HEK293 (cell line): Measurements from ENCODE around the gene ANP32A.

ENCODE experiments used
- CTCF ChIA-PET: fragments of 350-600 bp; formaldehyde crosslinking; extraction: SDS; loops from one replicate; lab custom pipeline; 2021; ENCODE audit warnings: antibody characterized with exemption; lab: Yijun Ruan, JAX
- POLR2A ChIA-PET: fragments of 300-600 bp; formaldehyde crosslinking; extraction: SDS; loops from one replicate; lab custom pipeline; 2020; ENCODE audit warnings: antibody characterized with exemption, inconsistent platforms; lab: Yijun Ruan, JAX
- H3K27ac ChIP-seq: fragments of 200-500 bp; sonication (Bioruptor generic); 2 replicates; pipeline ENCODE4 v1.5.1; 2014; ENCODE audit warnings: low read depth, low read length, control low read depth, inconsistent platforms; ENCODE audit errors: extremely low read depth
- H3K36me3 ChIP-seq, 2 experiments: fragments of 200-500 bp in 1 of 2; sonication (Bioruptor generic) in 1 of 2; 1 replicate in 1 of 2; 2 replicates in 1 of 2; pipeline ENCODE4 v1.5.1; 2014 to 2017; ENCODE audit warnings: inconsistent platforms in 2 of 2, low read length in 2 of 2; ENCODE audit not compliant: control insufficient read depth in 2 of 2, insufficient read depth in 1 of 2
- H3K4me1 ChIP-seq: fragments of 200-500 bp; sonication (Bioruptor generic); 2 replicates; pipeline ENCODE4 v1.5.1; 2014; ENCODE audit warnings: mild to moderate bottlenecking, low read length, inconsistent platforms; ENCODE audit not compliant: control insufficient read depth, insufficient read depth
- H3K4me3 ChIP-seq: 2 replicates; pipeline ENCODE4 v1.5.1; 2011; ENCODE audit warnings: low read depth, mild to moderate bottlenecking, control low read depth, low read length, moderate library complexity
- H3K9me3 ChIP-seq: fragments of 200-500 bp; sonication (Bioruptor generic); 2 replicates; pipeline ENCODE4 v1.5.1; 2014; ENCODE audit warnings: low read depth, low read length, inconsistent platforms; ENCODE audit not compliant: control insufficient read depth, insufficient read depth
- KLF1 ChIP-seq: fragments of 450-650 bp; formaldehyde crosslinking; IDR thresholded peaks from 2 replicates; pipeline ENCODE4 v1.5.1; 2016; ENCODE audit warnings: missing biosample characterization, missing genetic modification characterization
- OVOL3 ChIP-seq: fragments of 450-650 bp; formaldehyde crosslinking; IDR thresholded peaks from 2 replicates; pipeline ENCODE4 v1.5.1; 2016; ENCODE audit warnings: missing biosample characterization, missing genetic modification characterization
- SCRT2 ChIP-seq: fragments of 450-650 bp; formaldehyde crosslinking; IDR thresholded peaks from 2 replicates; pipeline ENCODE4 v1.5.1; 2016; ENCODE audit warnings: missing biosample characterization, missing genetic modification characterization
- SP2 ChIP-seq: fragments of 450-650 bp; formaldehyde crosslinking; IDR thresholded peaks from 2 replicates; pipeline ENCODE4 v1.5.1; 2016; ENCODE audit warnings: missing biosample characterization, missing genetic modification characterization
- WT1 ChIP-seq: fragments of 450-650 bp; formaldehyde crosslinking; IDR thresholded peaks from 2 replicates; pipeline ENCODE4 v1.5.1; 2016; ENCODE audit warnings: missing biosample characterization, missing genetic modification characterization
- ZBTB17 ChIP-seq: fragments of 450-650 bp; formaldehyde crosslinking; IDR thresholded peaks from 2 replicates; pipeline ENCODE4 v1.5.1; 2016; ENCODE audit warnings: missing biosample characterization, missing genetic modification characterization
- ZBTB20 ChIP-seq: fragments of 450-650 bp; formaldehyde crosslinking; IDR thresholded peaks from 2 replicates; pipeline ENCODE4 v1.5.1; 2016; ENCODE audit warnings: missing biosample characterization, missing genetic modification characterization
- ZBTB49 ChIP-seq: fragments of 450-650 bp; formaldehyde crosslinking; IDR thresholded peaks from 2 replicates; pipeline ENCODE4 v1.5.1; 2016; ENCODE audit warnings: missing biosample characterization, missing genetic modification characterization, low read depth
- ZFHX2 ChIP-seq: fragments of 450-650 bp; formaldehyde crosslinking; conservative IDR thresholded peaks from 2 replicates; pipeline ENCODE4 v1.5.1; 2016; ENCODE audit warnings: missing biosample characterization, missing genetic modification characterization
- ZNF184 ChIP-seq: fragments of 450-650 bp; IDR thresholded peaks from 2 replicates; pipeline ENCODE4 v1.5.1; 2018; ENCODE audit warnings: missing biosample characterization, mild to moderate bottlenecking, missing genetic modification characterization
- ZNF23 ChIP-seq: fragments of 450-650 bp; formaldehyde crosslinking; IDR thresholded peaks from 2 replicates; pipeline ENCODE4 v1.5.1; 2016; ENCODE audit warnings: missing biosample characterization, missing genetic modification characterization, borderline replicate concordance
- ZNF341 ChIP-seq: fragments of 450-650 bp; formaldehyde crosslinking; IDR thresholded peaks from 2 replicates; pipeline ENCODE4; 2016; ENCODE audit warnings: low read depth, missing biosample characterization, missing genetic modification characterization
- ZNF830 ChIP-seq: fragments of 450-650 bp; IDR thresholded peaks from 2 replicates; pipeline ENCODE4 v1.5.0; 2018; ENCODE audit warnings: missing biosample characterization, missing genetic modification characterization, low read depth, mild to moderate bottlenecking, moderate library complexity
- ZSCAN16 ChIP-seq: fragments of 450-650 bp; formaldehyde crosslinking; IDR thresholded peaks from 2 replicates; pipeline ENCODE4 v1.5.1; 2016; ENCODE audit warnings: missing biosample characterization, missing genetic modification characterization
- TF ChIP-seq, protein P1 (sequence below): fragments of 450-650 bp; formaldehyde crosslinking; IDR thresholded peaks from 2 replicates; pipeline ENCODE4; 2016; ENCODE audit warnings: missing biosample characterization, missing genetic modification characterization
- TF ChIP-seq, protein P2 (sequence below): fragments of 450-650 bp; formaldehyde crosslinking; IDR thresholded peaks from 2 replicates; pipeline ENCODE4 v1.5.1; 2016; ENCODE audit warnings: missing biosample characterization, missing genetic modification characterization
- TF ChIP-seq, protein P3 (sequence below): fragments of 450-650 bp; formaldehyde crosslinking; IDR thresholded peaks from 2 replicates; pipeline ENCODE4 v1.5.1; 2016; ENCODE audit warnings: missing biosample characterization, missing genetic modification characterization

The ANP32A gene

GRCh38 chr15:68732451-68732850 lies 88.2 kb downstream of the ANP32A start:
- H3K36me3 ChIP-seq = no peaks in the 10 kb centered on the region
- POLR2A ChIA-PET = no interaction called here
- TF ChIP-seq ZFHX2 = peak; percentile 25
- TF ChIP-seq, protein P1, sequence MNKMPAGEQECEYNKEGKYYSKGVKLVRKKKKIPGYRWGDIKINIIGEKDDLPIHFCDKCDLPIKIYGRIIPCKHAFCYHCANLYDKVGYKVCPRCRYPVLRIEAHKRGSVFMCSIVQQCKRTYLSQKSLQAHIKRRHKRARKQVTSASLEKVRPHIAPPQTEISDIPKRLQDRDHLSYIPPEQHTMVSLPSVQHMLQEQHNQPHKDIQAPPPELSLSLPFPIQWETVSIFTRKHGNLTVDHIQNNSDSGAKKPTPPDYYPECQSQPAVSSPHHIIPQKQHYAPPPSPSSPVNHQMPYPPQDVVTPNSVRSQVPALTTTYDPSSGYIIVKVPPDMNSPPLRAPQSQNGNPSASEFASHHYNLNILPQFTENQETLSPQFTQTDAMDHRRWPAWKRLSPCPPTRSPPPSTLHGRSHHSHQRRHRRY (tag by site-specific recombination) = no peak

GRCh38 chr15:68730976-68731897 lies 89.5 kb downstream of the ANP32A start:
- no peaks in the 10 kb centered on the region for H3K36me3 ChIP-seq
- ChIA-PET CTCF (interaction anchor here (0.6 to 4.0 kb wide), 15 partner anchors 13 to 259 kb away, joined by 3 to 59 read pairs (median 3); no protein-coding TSS in a partner anchor), POLR2A (no interaction called here)
- no peak overlapping the region for H3K4me3 ChIP-seq
- H3K27ac ChIP-seq = no peak overlapping the region
- no peaks in the 10 kb centered on the region for H3K9me3 ChIP-seq
- H3K4me1 ChIP-seq = no peaks in the 10 kb centered on the region; the same call in 1 of the 2 replicates
- no peak for TF ChIP-seq ZNF184
- 0 out of 2 replicates have a peak, but pooled peaks have one; percentile 49 for TF ChIP-seq ZBTB17 (tag by site-specific recombination)
- TF ChIP-seq ZNF341 = peak; percentile 77
- TF ChIP-seq ZNF830 = no peak
- peak; percentile 89 for TF ChIP-seq WT1
- TF ChIP-seq OVOL3 (tag by site-specific recombination) = no peak
- TF ChIP-seq SP2 (tag by site-specific recombination) = no peak
- no peak for TF ChIP-seq ZSCAN16 (tag by site-specific recombination)
- no peak for TF ChIP-seq ZBTB20 (tag by site-specific recombination)
- TF ChIP-seq KLF1 (tag by site-specific recombination) = peak; percentile 82
- no peak for TF ChIP-seq SCRT2 (tag by site-specific recombination)
- no peak for TF ChIP-seq ZNF23 (tag by site-specific recombination)
- TF ChIP-seq ZBTB49 (tag by site-specific recombination) = no peak
- TF ChIP-seq, protein P2, sequence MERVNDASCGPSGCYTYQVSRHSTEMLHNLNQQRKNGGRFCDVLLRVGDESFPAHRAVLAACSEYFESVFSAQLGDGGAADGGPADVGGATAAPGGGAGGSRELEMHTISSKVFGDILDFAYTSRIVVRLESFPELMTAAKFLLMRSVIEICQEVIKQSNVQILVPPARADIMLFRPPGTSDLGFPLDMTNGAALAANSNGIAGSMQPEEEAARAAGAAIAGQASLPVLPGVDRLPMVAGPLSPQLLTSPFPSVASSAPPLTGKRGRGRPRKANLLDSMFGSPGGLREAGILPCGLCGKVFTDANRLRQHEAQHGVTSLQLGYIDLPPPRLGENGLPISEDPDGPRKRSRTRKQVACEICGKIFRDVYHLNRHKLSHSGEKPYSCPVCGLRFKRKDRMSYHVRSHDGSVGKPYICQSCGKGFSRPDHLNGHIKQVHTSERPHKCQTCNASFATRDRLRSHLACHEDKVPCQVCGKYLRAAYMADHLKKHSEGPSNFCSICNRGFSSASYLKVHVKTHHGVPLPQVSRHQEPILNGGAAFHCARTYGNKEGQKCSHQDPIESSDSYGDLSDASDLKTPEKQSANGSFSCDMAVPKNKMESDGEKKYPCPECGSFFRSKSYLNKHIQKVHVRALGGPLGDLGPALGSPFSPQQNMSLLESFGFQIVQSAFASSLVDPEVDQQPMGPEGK (tag by site-specific recombination) = no peak
- TF ChIP-seq, protein P3, sequence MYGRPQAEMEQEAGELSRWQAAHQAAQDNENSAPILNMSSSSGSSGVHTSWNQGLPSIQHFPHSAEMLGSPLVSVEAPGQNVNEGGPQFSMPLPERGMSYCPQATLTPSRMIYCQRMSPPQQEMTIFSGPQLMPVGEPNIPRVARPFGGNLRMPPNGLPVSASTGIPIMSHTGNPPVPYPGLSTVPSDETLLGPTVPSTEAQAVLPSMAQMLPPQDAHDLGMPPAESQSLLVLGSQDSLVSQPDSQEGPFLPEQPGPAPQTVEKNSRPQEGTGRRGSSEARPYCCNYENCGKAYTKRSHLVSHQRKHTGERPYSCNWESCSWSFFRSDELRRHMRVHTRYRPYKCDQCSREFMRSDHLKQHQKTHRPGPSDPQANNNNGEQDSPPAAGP (tag by site-specific recombination) = peak; percentile 98

More at GRCh38 chr15:68732451-68732850, 88.2 kb downstream of the ANP32A start:
- no peaks in the 10 kb centered on the region for H3K9me3 ChIP-seq
- H3K4me3 ChIP-seq = no peak overlapping the region
- H3K4me1 ChIP-seq = no peaks in the 10 kb centered on the region; the same call in 1 of the 2 replicates
- no peak overlapping the region for H3K27ac ChIP-seq
- CTCF ChIA-PET = interaction anchor here (1.2 to 4.0 kb wide), 5 partner anchors 27 to 192 kb away, joined by 3 to 59 read pairs (median 5); no protein-coding TSS in a partner anchor
